HEK293 (cell line): ENCODE results near the gene NABP2.

Experiments
- CTCF ChIA-PET: fragments of 350-600 bp; formaldehyde crosslinking; extraction: SDS; loops from one replicate; lab custom pipeline; 2021; ENCODE audit warnings: antibody characterized with exemption; lab: Yijun Ruan, JAX
- POLR2A ChIA-PET: fragments of 300-600 bp; formaldehyde crosslinking; extraction: SDS; loops from one replicate; lab custom pipeline; 2020; ENCODE audit warnings: antibody characterized with exemption, inconsistent platforms; lab: Yijun Ruan, JAX
- H3K27ac ChIP-seq: fragments of 200-500 bp; sonication (Bioruptor generic); 2 replicates; pipeline ENCODE4 v1.5.1; 2014; ENCODE audit warnings: low read depth, low read length, control low read depth, inconsistent platforms; ENCODE audit errors: extremely low read depth
- H3K36me3 ChIP-seq, 2 experiments: fragments of 200-500 bp in 1 of 2; sonication (Bioruptor generic) in 1 of 2; 1 replicate in 1 of 2; 2 replicates in 1 of 2; pipeline ENCODE4 v1.5.1; 2014 to 2017; ENCODE audit warnings: inconsistent platforms in 2 of 2, low read length in 2 of 2; ENCODE audit not compliant: control insufficient read depth in 2 of 2, insufficient read depth in 1 of 2
- H3K4me1 ChIP-seq: fragments of 200-500 bp; sonication (Bioruptor generic); 2 replicates; pipeline ENCODE4 v1.5.1; 2014; ENCODE audit warnings: mild to moderate bottlenecking, low read length, inconsistent platforms; ENCODE audit not compliant: control insufficient read depth, insufficient read depth
- H3K4me3 ChIP-seq: 2 replicates; pipeline ENCODE4 v1.5.1; 2011; ENCODE audit warnings: low read depth, mild to moderate bottlenecking, control low read depth, low read length, moderate library complexity
- H3K9me3 ChIP-seq: fragments of 200-500 bp; sonication (Bioruptor generic); 2 replicates; pipeline ENCODE4 v1.5.1; 2014; ENCODE audit warnings: low read depth, low read length, inconsistent platforms; ENCODE audit not compliant: control insufficient read depth, insufficient read depth
- ATF2 ChIP-seq: fragments of 450-650 bp; formaldehyde crosslinking; IDR thresholded peaks from 2 replicates; pipeline ENCODE4 v1.5.1; 2016; ENCODE audit warnings: missing biosample characterization, missing genetic modification characterization, low read depth
- BCL11A ChIP-seq: fragments of 450-650 bp; formaldehyde crosslinking; IDR thresholded peaks from 2 replicates; pipeline ENCODE4 v1.5.1; 2016; ENCODE audit warnings: low read depth, missing biosample characterization, missing genetic modification characterization
- CTCF ChIP-seq: fragments of 450-650 bp; formaldehyde crosslinking; IDR thresholded peaks from 2 replicates; pipeline ENCODE4 v1.5.1; 2016; ENCODE audit warnings: missing biosample characterization, missing genetic modification characterization
- GLI2 ChIP-seq: fragments of 450-650 bp; formaldehyde crosslinking; IDR thresholded peaks from 2 replicates; pipeline ENCODE4; 2017; ENCODE audit warnings: missing biosample characterization, missing genetic modification characterization, low read depth, borderline replicate concordance
- HIC1 ChIP-seq: fragments of 450-650 bp; formaldehyde crosslinking; IDR thresholded peaks from 2 replicates; pipeline ENCODE4 v1.5.1; 2016; ENCODE audit warnings: missing biosample characterization, missing genetic modification characterization
- PBX3 ChIP-seq: sonication (generic); formaldehyde crosslinking; IDR thresholded peaks from 2 replicates; pipeline ENCODE4 v1.8.1; 2022; ENCODE audit warnings: mild to moderate bottlenecking, moderate library complexity, missing genetic modification reagents
- SCRT1 ChIP-seq: fragments of 450-650 bp; formaldehyde crosslinking; IDR thresholded peaks from 2 replicates; pipeline ENCODE4 v1.5.1; 2016; ENCODE audit warnings: missing biosample characterization, missing genetic modification characterization, borderline replicate concordance
- SETDB1 ChIP-seq: IDR thresholded peaks from one replicate; pipeline ENCODE4 v1.6.1; 2017; ENCODE audit warnings: mild to moderate bottlenecking, low read length, moderate library complexity, mixed read lengths; ENCODE audit not compliant: insufficient read length
- ZBTB21 ChIP-seq: fragments of 450-650 bp; formaldehyde crosslinking; IDR thresholded peaks from 2 replicates; pipeline ENCODE4 v1.5.1; 2017; ENCODE audit warnings: missing biosample characterization, missing genetic modification characterization
- ZBTB7A ChIP-seq: fragments of 450-650 bp; formaldehyde crosslinking; IDR thresholded peaks from 2 replicates; pipeline ENCODE4 v1.5.1; 2016; ENCODE audit warnings: low read depth, missing biosample characterization, missing genetic modification characterization
- ZNF174 ChIP-seq: fragments of 450-650 bp; formaldehyde crosslinking; IDR thresholded peaks from 2 replicates; pipeline ENCODE4 v1.5.0; 2017; ENCODE audit warnings: missing biosample characterization, mild to moderate bottlenecking, missing genetic modification characterization
- ZNF266 ChIP-seq: fragments of 450-650 bp; formaldehyde crosslinking; IDR thresholded peaks from 2 replicates; pipeline ENCODE4 v1.5.1; 2016; ENCODE audit warnings: missing biosample characterization, missing genetic modification characterization, low read depth
- ZNF292 ChIP-seq: fragments of 450-650 bp; formaldehyde crosslinking; IDR thresholded peaks from 2 replicates; pipeline ENCODE4 v1.5.1; 2016; ENCODE audit warnings: low read depth, missing biosample characterization, missing genetic modification characterization, borderline replicate concordance
- ZNF398 ChIP-seq: fragments of 450-650 bp; formaldehyde crosslinking; IDR thresholded peaks from 2 replicates; pipeline ENCODE4 v1.5.1; 2017; ENCODE audit warnings: missing biosample characterization, missing genetic modification characterization
- ZNF654 ChIP-seq: fragments of 450-650 bp; formaldehyde crosslinking; IDR thresholded peaks from 2 replicates; pipeline ENCODE4 v1.5.1; 2016; ENCODE audit warnings: low read depth, missing biosample characterization, missing genetic modification characterization
- ZNF791 ChIP-seq: fragments of 450-650 bp; formaldehyde crosslinking; IDR thresholded peaks from 2 replicates; pipeline ENCODE4 v1.5.1; 2016; ENCODE audit warnings: missing biosample characterization, missing genetic modification characterization
- ZNF837 ChIP-seq: fragments of 450-650 bp; formaldehyde crosslinking; IDR thresholded peaks from 2 replicates; pipeline ENCODE4 v1.5.1; 2016; ENCODE audit warnings: missing biosample characterization, missing genetic modification characterization

Gene NABP2

GRCh38 chr12:56260380-56260779 is 36.2 kb downstream of the NABP2 start:
- no peak for TF ChIP-seq HIC1 (tag by site-specific recombination)
- TF ChIP-seq ZBTB7A: no peak
- no peak for TF ChIP-seq ZNF791 (tag by site-specific recombination)
- TF ChIP-seq ZNF292 (tag by site-specific recombination): no peak
- TF ChIP-seq ZNF398 (tag by site-specific recombination): no peak
- TF ChIP-seq PBX3 (CRISPR knock-in tag): no peak

GRCh38 chr12:56260921-56261320 is 36.8 kb downstream of the NABP2 start:
- no peak overlapping the region for H3K27ac ChIP-seq
- H3K36me3 ChIP-seq: peaks cover 5 to 13% of the 10 kb centered on the region in 2 experiments; a peak in 2 of 3 replicates
- POLR2A ChIA-PET: no interaction called here
- peaks cover 13% of the 10 kb centered on the region for H3K4me1 ChIP-seq
- H3K9me3 ChIP-seq: no peaks in the 10 kb centered on the region
- TF ChIP-seq ZNF837 (no peak), GLI2 (tag by site-specific recombination) (no peak), ZNF174 (tag by site-specific recombination) (no peak), BCL11A (tag by site-specific recombination) (no peak), ZNF654 (tag by site-specific recombination) (no peak), ZBTB21 (tag by site-specific recombination) (no peak), SETDB1 (no peak), ZNF266 (no peak), SCRT1 (tag by site-specific recombination) (no peak), ATF2 (tag by site-specific recombination) (no peak), HIC1 (tag by site-specific recombination) (no peak), CTCF (tag by site-specific recombination) (no peak)
- no peak overlapping the region for H3K4me3 ChIP-seq
- CTCF ChIA-PET: interaction anchor here (1.7 kb wide), 1 partner anchor 38 kb away, joined by 8 read pairs; no protein-coding TSS in a partner anchor

More at GRCh38 chr12:56260380-56260779, 36.2 kb downstream of the NABP2 start:
- POLR2A ChIA-PET: no interaction called here
- no peak overlapping the region for H3K27ac ChIP-seq
- CTCF ChIA-PET: interaction anchor here (1.7 kb wide), 1 partner anchor 37 kb away, joined by 8 read pairs; no protein-coding TSS in a partner anchor
- H3K4me1 ChIP-seq: peaks cover 13% of the 10 kb centered on the region
- H3K4me3 ChIP-seq: no peak overlapping the region
- no peaks in the 10 kb centered on the region for H3K9me3 ChIP-seq
- H3K36me3 ChIP-seq: peaks cover 6 to 18% of the 10 kb centered on the region in 2 experiments; a peak in 2 of 3 replicates
